Nucleus accumbens (tissue), 56 donors: ENCODE data around the gene CLVS2.

Experiments used
- DNase-seq, 56 donors: peaks; one replicate each; lab custom pipeline; 2025; lab: John Stamatoyannopoulos, UW

Gene CLVS2

GRCh38 chr6:123022975-123023374 lies 26.9 kb downstream of the CLVS2 start:
- DNase-seq, result no peak

DNA sequence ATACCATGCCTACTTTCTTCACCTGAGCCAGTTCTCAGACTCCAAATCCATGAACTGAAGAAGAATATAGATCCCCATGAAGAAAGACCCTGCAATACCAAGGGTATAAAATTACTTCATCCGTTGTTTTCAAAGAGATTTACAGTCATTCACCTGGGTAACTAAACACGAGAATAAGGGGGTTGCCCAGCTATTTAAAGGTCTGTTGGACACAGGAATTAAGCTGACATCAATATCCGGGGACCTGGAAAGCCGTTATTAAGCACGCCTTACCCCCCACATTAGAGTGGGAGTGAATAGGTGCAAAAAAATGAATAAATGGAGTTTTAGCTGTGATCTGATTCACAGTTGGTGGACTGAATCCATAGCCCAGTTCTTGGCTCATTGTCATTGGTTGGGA lies 28.9 kb downstream of the CLVS2 start:
- DNase-seq, result no peak

GRCh38 chr6:123027408-123027807 lies 31.4 kb downstream of the CLVS2 start:
- DNase-seq, result no peak

- DNase-seq, result no peak
Observed at GRCh38 chr6:123028263-123028662, 32.2 kb downstream of the CLVS2 start.

DNA sequence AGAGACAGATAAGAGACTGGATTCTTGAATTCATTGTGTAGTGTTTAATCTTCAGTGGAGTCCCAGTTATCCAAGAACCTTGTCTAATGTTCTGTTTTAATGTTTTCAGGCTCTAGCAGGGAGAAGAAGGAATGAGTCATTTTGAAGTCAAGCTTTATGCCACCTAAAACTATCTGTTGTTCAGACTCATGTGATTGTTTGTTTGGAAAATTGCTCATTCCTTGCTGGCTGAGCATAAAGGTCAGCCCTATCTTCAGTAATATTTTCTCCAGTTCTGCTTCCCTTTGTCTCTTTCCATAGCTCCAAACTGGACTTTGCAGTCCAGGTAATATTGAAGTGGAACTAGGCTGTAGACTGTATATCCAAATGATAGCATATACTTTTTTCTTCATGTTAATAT lies 34.2 kb downstream of the CLVS2 start:
- DNase-seq, result no peak

DNA sequence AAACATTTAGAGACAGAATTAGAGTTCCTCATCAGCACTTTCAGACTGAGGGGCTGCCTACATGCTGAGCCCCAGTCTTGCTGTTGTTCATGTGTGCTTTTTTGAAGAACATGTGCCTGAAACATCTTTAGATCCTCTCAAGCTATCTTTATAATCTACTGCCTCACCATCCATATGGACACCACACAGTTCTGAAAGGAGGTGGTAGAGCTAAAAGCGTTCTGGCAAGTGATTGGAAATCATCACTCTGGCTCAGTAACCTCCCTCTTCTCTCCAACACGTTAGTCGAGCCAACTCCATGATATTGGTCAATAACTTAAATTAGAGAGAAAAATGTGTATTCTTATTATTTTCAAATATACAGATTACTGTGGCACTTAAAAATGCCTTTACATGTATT lies 40.6 kb downstream of the CLVS2 start:
- DNase-seq, result no peak

DNA sequence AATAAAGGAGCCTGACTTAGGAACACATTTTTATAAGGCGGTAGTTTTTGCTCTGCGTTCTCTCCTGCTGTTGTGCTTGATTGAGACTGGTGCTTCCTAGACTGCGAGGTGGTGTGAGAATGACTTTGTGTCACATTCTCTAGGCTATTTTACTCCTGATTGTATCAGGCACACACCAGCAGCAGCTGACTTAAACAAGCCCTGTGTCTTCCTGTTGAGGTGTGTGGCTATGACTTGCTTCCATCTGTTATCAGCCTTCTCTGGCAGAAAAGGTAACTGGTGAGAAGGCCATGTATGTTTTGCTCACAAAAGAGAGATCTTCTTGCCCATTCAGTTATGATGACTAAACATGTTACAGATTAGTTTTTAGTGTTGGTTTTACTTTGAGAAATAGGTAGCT lies 43.4 kb downstream of the CLVS2 start:
- DNase-seq, result no peak

DNA sequence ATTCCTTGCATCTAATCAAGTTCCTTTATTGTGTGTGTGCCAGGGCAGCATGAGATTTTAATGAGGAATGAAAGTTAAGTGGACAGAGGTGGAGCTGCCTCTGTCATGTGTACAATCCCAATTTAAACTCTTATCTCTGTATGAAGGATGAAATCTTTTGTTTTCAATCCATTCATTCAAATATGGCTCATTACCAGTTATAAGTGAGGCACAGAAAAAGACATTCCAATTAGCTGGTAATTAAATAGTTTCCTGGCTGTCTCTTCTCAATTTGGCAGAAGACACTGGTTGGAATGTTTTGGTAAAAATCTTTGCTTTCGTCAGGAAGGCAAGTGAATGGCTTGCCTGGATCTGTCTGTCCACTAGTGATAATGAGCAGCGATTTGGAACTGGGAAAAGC lies 46.4 kb downstream of the CLVS2 start:
- no peak for DNase-seq

GRCh38 chr6:123044341-123044860 lies 48.4 kb downstream of the CLVS2 start:
- no peak for DNase-seq

- DNase-seq, result no peak
Observed at GRCh38 chr6:123053602-123054225, 57.7 kb downstream of the CLVS2 start.

DNA sequence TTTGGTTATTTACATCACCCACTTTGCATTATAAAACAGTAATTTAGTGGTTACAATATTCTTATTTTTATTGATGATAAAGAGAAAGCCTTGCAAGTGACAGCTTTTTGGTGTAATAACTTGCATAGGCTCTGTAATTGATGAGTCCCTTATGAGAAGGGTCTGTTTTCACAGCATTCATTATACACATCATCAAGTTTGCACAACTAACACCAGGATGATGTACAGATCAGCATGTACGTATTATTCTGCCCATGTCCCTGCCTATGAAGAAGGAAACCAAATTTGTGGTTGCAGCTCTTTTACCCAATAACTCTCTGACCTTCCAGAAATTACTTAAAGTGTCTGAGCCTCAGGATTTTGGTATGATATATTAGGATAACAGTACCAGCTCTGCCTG lies 59.2 kb downstream of the CLVS2 start:
- DNase-seq, result no peak

DNA sequence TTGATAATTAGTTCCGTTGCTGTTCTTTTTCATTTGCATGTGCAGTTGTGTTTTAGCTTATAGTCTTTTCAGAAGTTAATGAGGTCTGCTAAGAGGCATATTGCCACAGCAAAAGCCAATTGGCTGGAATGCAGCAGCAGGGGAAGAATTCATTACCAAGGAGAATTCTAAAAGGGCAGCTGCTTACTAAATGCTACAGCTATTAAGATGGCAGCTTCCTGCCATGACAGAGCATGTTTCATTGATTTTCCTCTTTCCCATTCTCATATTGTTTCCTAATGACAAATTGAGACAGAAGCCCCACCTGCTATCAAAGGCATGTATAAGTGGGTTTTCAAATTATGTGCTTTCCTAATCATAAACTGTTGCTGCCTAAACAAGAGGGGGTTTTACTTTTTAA lies 66.6 kb downstream of the CLVS2 start:
- no peak for DNase-seq

DNA sequence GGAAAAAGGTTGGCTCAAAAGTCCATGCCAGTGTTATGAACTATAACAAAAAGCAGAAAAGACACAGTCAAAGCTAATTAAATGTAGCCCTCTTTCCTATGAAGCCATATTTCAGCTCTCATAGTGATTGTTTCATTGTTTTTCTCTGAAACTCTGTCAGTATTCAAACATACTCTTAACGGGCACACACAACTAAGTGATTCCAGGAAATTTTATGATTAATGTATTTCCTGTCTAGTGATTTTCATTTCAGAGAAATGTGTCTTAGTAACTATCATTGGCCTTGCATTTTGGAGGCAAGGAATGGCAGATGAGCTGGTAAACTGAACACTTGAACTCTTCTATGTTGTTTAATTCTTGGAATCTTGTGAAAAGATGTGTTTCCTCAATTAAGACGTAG lies 68.0 kb downstream of the CLVS2 start:
- DNase-seq, result no peak

GRCh38 chr6:123074616-123075015 lies 78.6 kb downstream of the CLVS2 start:
- no peak for DNase-seq

DNA sequence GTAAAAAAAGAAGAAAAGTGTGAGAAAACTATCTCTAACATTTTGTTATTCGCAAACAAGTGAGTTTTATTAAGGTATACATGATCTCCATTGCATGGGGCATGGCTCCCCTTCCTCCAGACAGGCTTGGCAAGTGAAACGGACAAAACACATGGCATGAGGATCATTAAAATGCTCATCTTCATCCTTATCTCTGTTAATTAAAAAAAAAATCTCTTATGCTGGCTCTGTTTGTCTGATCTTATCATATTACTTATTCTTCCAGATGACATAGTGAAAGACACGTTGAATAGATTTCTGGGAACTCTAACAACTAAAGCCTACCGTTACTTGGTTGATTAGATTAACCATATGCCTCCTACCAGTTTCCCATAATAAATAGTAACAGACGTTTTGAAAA lies 89.4 kb downstream of the CLVS2 start:
- DNase-seq, result no peak

DNA sequence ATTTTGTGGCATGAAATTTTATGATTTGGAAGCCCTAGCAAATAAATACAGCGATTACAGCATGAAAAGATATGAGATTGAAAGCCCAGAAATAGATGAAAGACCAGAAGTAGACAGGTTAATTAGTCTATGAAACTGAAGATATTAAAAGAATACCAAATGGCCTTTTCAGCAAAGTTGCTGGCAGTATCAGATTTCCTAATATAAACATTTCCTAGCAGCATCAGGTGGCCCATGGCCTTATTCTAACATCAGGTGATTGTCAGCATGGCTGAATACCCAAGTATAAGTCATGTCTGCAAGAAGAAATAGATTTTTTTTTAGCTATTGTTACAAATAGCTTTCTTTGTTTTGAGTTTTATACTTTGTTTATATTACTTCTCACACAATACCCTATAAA lies 93.2 kb downstream of the CLVS2 start:
- DNase-seq, result no peak

- DNase-seq, result no peak
Observed at GRCh38 chr6:123091091-123091895, 95.3 kb downstream of the CLVS2 start.

- DNase-seq, result no peak
Observed at GRCh38 chr6:123091896-123092271, 95.8 kb downstream of the CLVS2 start.

DNA sequence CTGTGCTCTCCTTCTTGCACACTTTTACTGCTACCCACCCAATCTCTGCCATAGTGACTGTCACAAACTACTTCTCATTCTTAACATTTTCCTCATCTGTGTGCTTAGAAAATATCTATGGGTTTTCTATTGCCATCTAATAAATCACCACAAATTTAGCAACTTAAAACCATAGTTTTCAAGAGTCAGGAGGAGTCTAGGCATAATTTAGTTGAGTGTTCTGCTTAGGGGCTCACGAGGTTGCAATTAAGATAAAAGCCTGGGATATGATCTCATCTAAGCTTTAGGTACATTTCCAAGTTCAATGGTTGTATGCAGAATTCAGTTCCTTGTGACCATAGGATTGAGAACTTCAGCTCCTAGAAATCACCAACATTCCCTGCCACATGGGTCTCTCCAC lies 98.8 kb downstream of the CLVS2 start:
- DNase-seq, result no peak

DNA sequence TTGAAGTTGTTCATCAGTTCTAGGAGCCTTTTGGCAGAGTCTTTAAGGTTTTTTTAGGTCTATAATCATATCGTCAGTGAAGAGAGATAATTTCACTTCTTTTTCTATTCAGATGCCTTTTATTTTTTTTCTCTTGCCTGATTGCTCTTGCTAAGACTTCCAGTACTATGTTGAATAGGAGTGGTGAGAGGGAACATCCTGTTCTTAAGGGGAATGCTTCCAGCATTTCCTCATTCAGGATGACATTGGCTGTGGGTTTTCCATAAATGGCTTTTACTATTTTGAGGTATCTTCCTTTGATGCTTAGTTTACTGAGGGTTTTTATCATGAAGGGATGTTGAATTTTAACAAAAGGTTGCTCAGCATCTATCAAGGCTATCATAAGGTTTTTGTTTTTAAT lies 109.5 kb downstream of the CLVS2 start:
- no peak for DNase-seq

- DNase-seq, result no peak
Observed at GRCh38 chr6:123116370-123116769, 120.3 kb downstream of the CLVS2 start.
